ENCODE results near the gene LPP.

- TF ChIP-seq CTCF (conservative IDR thresholded peaks at IDR 0.05; ENCODE audit: low read depth, low read length) = no peak
- no peak for TF ChIP-seq POLR2A (IDR thresholded peaks at IDR 0.05; ENCODE audit: low read depth, low read length)
- no peak for TF ChIP-seq RFX5 (IDR thresholded peaks at IDR 0.05; ENCODE audit: low read depth, low read length)
- no peak for TF ChIP-seq SMC3 (IDR thresholded peaks at IDR 0.05; ENCODE audit: low read depth, low read length)
- TF ChIP-seq MXI1 (IDR thresholded peaks at IDR 0.05; ENCODE audit: borderline replicate concordance, low read depth, low read length) = no peak
- TF ChIP-seq RAD21 (IDR thresholded peaks at IDR 0.05; ENCODE audit: low read length) = no peak
- no peak for TF ChIP-seq ELK1 (IDR thresholded peaks at IDR 0.05; ENCODE audit: borderline replicate concordance, low read depth, low read length)
- no peak for TF ChIP-seq USF2 (IDR thresholded peaks at IDR 0.05; ENCODE audit: low read depth, low read length)
- TF ChIP-seq MAZ (IDR thresholded peaks at IDR 0.05; ENCODE audit: borderline replicate concordance, low read depth, low read length) = no peak
- no peak for TF ChIP-seq BHLHE40 (IDR thresholded peaks at IDR 0.05; ENCODE audit: low read depth, low read length)
- no peak for TF ChIP-seq FOS (IDR thresholded peaks at IDR 0.05; ENCODE audit: low read depth, low read length)
- TF ChIP-seq CEBPB (IDR thresholded peaks at IDR 0.05; ENCODE audit: low read depth, low read length) = no peak
- no peak for TF ChIP-seq NFE2L2 (IDR thresholded peaks at IDR 0.05; ENCODE audit: low read depth, low read length)
These were observed 55.1 kb downstream of the LPP start for GRCh38 chr3:188209034-188209433.
